ENCODE results near the gene CXXC5. TPM values are rescaled to one million over a fixed set of nuclear protein-coding genes. Genes with fewer than 3 reads are reported as not detected.

CXXC5 gene
- total and polyA plus RNA-seq, 2 of the 4 experiments (the other 2 are of a cell fraction), result 24.9 to 35.7 TPM

GRCh38 chr5:139664086-139664693, 16.0 kb downstream of the CXXC5 start:
- Histone ChIP-seq H3K18ac (ENCODE audit: low read depth, low read length) (no peak overlapping the region), H3K23ac (ENCODE audit: low read depth, low read length) (no peak overlapping the region), H3K9me1 (ENCODE audit: insufficient read depth, low read length) (peaks cover 23% of the 10 kb centered on the region; the same call in 1 of the 2 replicates), H3K56ac (ENCODE audit: extremely low read depth, insufficient read depth, low read length) (no peak overlapping the region), H2AK5ac (ENCODE audit: low read depth, low read length) (no peak overlapping the region; the same call in 1 of the 2 replicates), H4K5ac (ENCODE audit: low read depth, low read length) (no peak overlapping the region), H2BK5ac (ENCODE audit: low read depth, low read length, poor library complexity, severe bottlenecking) (no peak overlapping the region), H3K9me3 (ENCODE audit: control insufficient read depth, insufficient read depth, low read length) (no peaks in the 10 kb centered on the region), H3K79me1 (ENCODE audit: low read depth in 1 of 2, low read length in 2 of 2) (peaks cover 44 to 91% of the 10 kb centered on the region in 2 experiments), H3K4me3 (ENCODE audit: insufficient read depth, low read depth, low read length) (no peak overlapping the region), H2AFZ (replicated peaks; ENCODE audit: low read length, poor library complexity) (no peak overlapping the region), H4K8ac (ENCODE audit: low read depth in 2 of 2, low read length in 2 of 2) (no peak overlapping the region), H2BK15ac (ENCODE audit: low read depth, low read length) (no peak overlapping the region), H3K27me3 (ENCODE audit: control insufficient read depth, insufficient read depth, low read length) (no peaks in the 10 kb centered on the region), H2BK20ac (ENCODE audit: low read depth, low read length) (no peak overlapping the region), H3K4me1 (ENCODE audit: control insufficient read depth, insufficient read depth, low read length) (peaks cover 39% of the 10 kb centered on the region), H3K9ac (ENCODE audit: low read depth, low read length) (no peak overlapping the region), H3K36me3 (ENCODE audit: control insufficient read depth, insufficient read depth, low read length) (no peaks in the 10 kb centered on the region), H3K27ac (ENCODE audit: insufficient read depth, low read length) (no peak overlapping the region), H4K20me1 (ENCODE audit: insufficient read depth, low read length) (peaks cover 8% of the 10 kb centered on the region; the same call in 1 of the 2 replicates), H2BK120ac (ENCODE audit: low read depth, low read length) (no peak overlapping the region), H4K91ac (ENCODE audit: insufficient read depth, low read depth, low read length) (no peak overlapping the region), H3K4me2 (ENCODE audit: low read depth, low read length) (no peak overlapping the region), H3K4ac (ENCODE audit: low read depth, low read length) (no peak overlapping the region; the same call in 1 of the 2 replicates), H3K14ac (replicated peaks; ENCODE audit: low read depth, low read length) (no peak overlapping the region), H2AK9ac (replicated peaks; ENCODE audit: low read depth, low read length, poor library complexity) (no peak overlapping the region)
- 90% methylated on average over 2 of the region's 9 CpGs; no CpG with 5 or more reads in 1 of the 2 experiments for WGBS, 2 experiments (ENCODE audit: extremely low coverage in 2 of 2, insufficient read length in 1 of 2)
- intact Hi-C loops (cut with micrococcal nuclease) (no loop called here), in situ Hi-C loops (cut with MboI; ENCODE audit: low sequenced_read_pairs) (no loop called here), dilution Hi-C loops (cut with HindIII; ENCODE audit: low sequenced_read_pairs, unreplicated experiment) (no loop called here)
- ChIA-PET CTCF (no interaction called here), POLR2A (ENCODE audit: unreplicated experiment) (no interaction called here)
- BruUV-seq (replicated peaks), result no TSS peak
- TF ChIP-seq FOS (IDR thresholded peaks at IDR 0.05; ENCODE audit: low read depth, low read length) (no peak), MAFK (IDR thresholded peaks at IDR 0.05; ENCODE audit: low read depth, low read length) (no peak), CHD1 (IDR thresholded peaks at IDR 0.05; ENCODE audit: low read depth, low read length) (no peak), POLR2A (IDR thresholded peaks at IDR 0.05; ENCODE audit: low read depth, low read length) (no peak)
- DNase-seq (no peak), ATAC-seq (ENCODE audit: low read depth) (no peak)

All from IMR-90 (cell line).